ENCODE measurements around the gene ZMYND11. TPM values are rescaled to one million over a fixed set of nuclear protein-coding genes. Genes with fewer than 3 reads are reported as not detected.

ZMYND11 gene
- total and polyA plus RNA-seq, 2 of the 8 experiments (the other 6 are each of a cell fraction or from before 2014, with no cell fraction given): 7.5 to 26.6 TPM

DNA sequence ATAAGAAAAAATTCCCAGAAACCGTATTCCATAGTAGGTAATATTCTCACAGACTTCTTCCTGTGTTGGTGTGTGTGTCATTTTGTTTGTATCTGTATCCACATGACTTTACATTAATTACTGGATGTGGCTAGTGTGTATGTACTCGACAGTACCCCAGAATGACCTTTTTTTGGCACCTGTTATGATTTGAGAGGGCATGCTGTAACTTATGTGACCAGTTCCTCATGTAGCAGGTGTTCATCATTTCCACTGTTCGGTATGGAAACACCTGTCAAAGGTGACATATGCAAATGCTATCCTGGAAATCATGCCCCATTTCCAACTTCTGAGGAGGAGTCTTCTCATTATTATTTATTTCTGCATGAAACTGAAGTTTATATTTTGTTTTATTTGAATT, 89.3 kb downstream of the ZMYND11 start:
- ChIA-PET CTCF (ENCODE audit: partially characterized antibody) (no interaction called here), POLR2A (ENCODE audit: partially characterized antibody) (interaction anchor here (0.7 kb wide), 1 partner anchor 92 kb away, joined by 3 read pairs; no protein-coding TSS in a partner anchor)
- Histone ChIP-seq H3K23me2 (ENCODE audit: low read depth, low read length) (no peaks in the 10 kb centered on the region), H2BK120ac (replicated peaks; ENCODE audit: low read depth, low read length) (no peak overlapping the region), H4K5ac (ENCODE audit: insufficient read length, low read depth, low read length) (no peak overlapping the region), H3K79me2 (ENCODE audit: control insufficient read depth in 1 of 2, insufficient read depth in 2 of 2, low read length in 2 of 2) (no peaks in the 10 kb centered on the region), H2AFZ (ENCODE audit: low read length) (no peak overlapping the region), H3K4me2 (ENCODE audit: insufficient read depth in 1 of 2, low read depth in 2 of 2, low read length in 2 of 2) (no peak overlapping the region), H4K8ac (ENCODE audit: extremely low read depth, insufficient read depth, low read length) (no peak overlapping the region), H3K4me1 (replicated peaks in 1 of 4; ENCODE audit: control insufficient read depth in 3 of 4, insufficient read depth in 4 of 4, low read length in 3 of 4) (no peaks in the 10 kb centered on the region), H2BK5ac (ENCODE audit: low read depth, low read length) (no peak overlapping the region), H2AK5ac (ENCODE audit: low read depth, low read length) (no peak overlapping the region), H2BK12ac (ENCODE audit: low read depth, low read length) (no peak overlapping the region), H3K4ac (replicated peaks; ENCODE audit: insufficient read length, low read depth, low read length) (no peak overlapping the region), H3K4me3 (ENCODE audit: extremely low read depth in 1 of 4, insufficient read depth in 2 of 4, low read depth in 3 of 4, low read length in 4 of 4) (no peak overlapping the region), H3K9me3 (ENCODE audit: insufficient read depth in 2 of 2, low read depth in 1 of 2, low read length in 1 of 2) (no peaks in the 10 kb centered on the region), H3K27me3 (replicated peaks in 1 of 4; ENCODE audit: control insufficient read depth in 3 of 4, extremely low read depth in 1 of 4, insufficient read depth in 3 of 4, low read length in 3 of 4) (no peaks in the 10 kb centered on the region), H3K18ac (ENCODE audit: extremely low read depth, low read length) (no peak overlapping the region), H2BK20ac (ENCODE audit: low read length) (no peak overlapping the region), H3K27ac (ENCODE audit: low read depth, low read length) (no peak overlapping the region), H4K91ac (replicated peaks; ENCODE audit: insufficient read length, low read length) (no peak overlapping the region), H2BK15ac (ENCODE audit: low read length) (no peak overlapping the region), H3K14ac (ENCODE audit: insufficient read length) (no peak overlapping the region), H3K36me3 (ENCODE audit: control insufficient read depth in 2 of 4, insufficient read depth in 4 of 4, low read length in 3 of 4) (no peaks in the 10 kb centered on the region), H4K20me1 (replicated peaks in 1 of 2; ENCODE audit: control insufficient read depth in 1 of 2, insufficient read depth in 2 of 2, low read length in 2 of 2) (peaks cover 0 to 3% of the 10 kb centered on the region in 2 experiments), H3K56ac (replicated peaks; ENCODE audit: insufficient read length, low read depth, low read length) (no peak overlapping the region), H3K23ac (ENCODE audit: insufficient read length) (no peak overlapping the region), H3K9ac (replicated peaks in 1 of 4; ENCODE audit: extremely low read depth in 1 of 4, low read depth in 3 of 4, low read length in 3 of 4) (no peak overlapping the region), H3K79me1 (ENCODE audit: low read depth, low read length) (no peaks in the 10 kb centered on the region)
- TF ChIP-seq KDM4A (IDR thresholded peaks at IDR 0.05; ENCODE audit: low read depth, low read length, severe bottlenecking) (no peak), CBX8 (IDR thresholded peaks at IDR 0.05; ENCODE audit: borderline replicate concordance, low read depth, low read length) (no peak), SP4 (IDR thresholded peaks at IDR 0.05; ENCODE audit: low read length) (no peak), TEAD4 (IDR thresholded peaks at IDR 0.05; ENCODE audit: low read depth, low read length) (no peak), HDAC6 (IDR thresholded peaks at IDR 0.05; ENCODE audit: low read depth, low read length) (no peak), RBBP5 (IDR thresholded peaks at IDR 0.05; ENCODE audit: borderline replicate concordance, low read depth, low read length) (no peak), SIN3A (conservative IDR thresholded peaks at IDR 0.05 in 1 of 2, IDR thresholded peaks at IDR 0.05 in 1 of 2; ENCODE audit: low read depth in 1 of 2, low read length in 2 of 2) (no peak), SP1 (IDR thresholded peaks at IDR 0.05; ENCODE audit: low read depth, low read length) (no peak)
- TF ChIP-seq, protein P1, sequence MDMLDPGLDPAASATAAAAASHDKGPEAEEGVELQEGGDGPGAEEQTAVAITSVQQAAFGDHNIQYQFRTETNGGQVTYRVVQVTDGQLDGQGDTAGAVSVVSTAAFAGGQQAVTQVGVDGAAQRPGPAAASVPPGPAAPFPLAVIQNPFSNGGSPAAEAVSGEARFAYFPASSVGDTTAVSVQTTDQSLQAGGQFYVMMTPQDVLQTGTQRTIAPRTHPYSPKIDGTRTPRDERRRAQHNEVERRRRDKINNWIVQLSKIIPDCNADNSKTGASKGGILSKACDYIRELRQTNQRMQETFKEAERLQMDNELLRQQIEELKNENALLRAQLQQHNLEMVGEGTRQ (IDR thresholded peaks at IDR 0.05; ENCODE audit: low read length): no peak
- no peak for FAIRE-seq
- 86% methylated on average over 3 of the region's 3 CpGs; no CpG with 5 or more reads in 1 of the 2 experiments for WGBS, 2 experiments (ENCODE audit: extremely low coverage in 1 of 2, insufficient coverage in 1 of 2, insufficient read length in 1 of 2, insufficient replicate concordance in 2 of 2, low coverage in 1 of 2, low lambda C conversion rate in 2 of 2, missing lambda C conversion rate in 1 of 2)
- no peak for DNase-seq (ENCODE audit: low read depth in 1 of 2, low spot score in 2 of 2)
